GM12864 (cell line): ENCODE results near the gene PPP1R1B.

Experiments
- DNase-seq: peaks from one replicate; pipeline ENCODE4 v3.0.0-alpha.2; 2011; ENCODE audit warnings: low read depth
- H3K4me3 ChIP-seq: 2 replicates; pipeline ENCODE4 v1.5.1; 2011; ENCODE audit warnings: mild to moderate bottlenecking, low read depth, low read length, control low read depth
- TF ChIP-seq, protein P1 (sequence below): IDR thresholded peaks from 2 replicates; pipeline ENCODE4 v1.5.1; 2011; ENCODE audit warnings: low read depth, mild to moderate bottlenecking, moderate library complexity, low read length, control low read depth, inconsistent platforms; ENCODE audit errors: missing control alignments

Gene PPP1R1B

DNA sequence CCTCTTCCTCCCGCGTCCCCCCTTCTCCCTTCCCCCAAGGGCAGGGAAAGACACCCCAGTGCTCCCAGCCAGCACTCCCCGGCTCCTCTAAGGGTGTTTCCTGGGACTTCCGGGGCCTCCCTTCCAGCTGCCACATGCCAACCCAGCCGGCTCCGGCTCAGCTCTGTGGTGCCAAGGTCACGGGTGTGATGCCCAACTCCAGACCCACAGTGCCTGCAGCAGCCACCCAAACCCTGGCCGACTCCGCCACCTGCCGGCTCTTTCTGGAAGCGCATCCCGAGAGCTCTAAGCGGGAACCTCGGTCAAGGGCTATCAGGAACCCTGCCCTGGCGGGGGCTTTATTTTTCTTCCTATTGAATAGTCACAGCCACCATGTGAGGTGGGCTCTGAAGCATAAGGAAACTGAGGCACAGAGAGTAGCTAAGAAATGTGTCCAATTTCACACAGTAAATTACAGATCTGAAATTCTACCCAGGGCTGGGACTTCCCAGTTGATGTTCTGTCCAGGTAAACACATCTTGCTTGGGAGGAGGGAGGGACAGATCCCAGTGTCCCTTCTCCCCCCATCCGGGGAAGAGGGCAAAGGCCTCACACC is 3.3 kb upstream of the PPP1R1B start:
- H3K4me3 ChIP-seq: no peak overlapping the region
- DNase-seq: no peak
- TF ChIP-seq, protein P1, sequence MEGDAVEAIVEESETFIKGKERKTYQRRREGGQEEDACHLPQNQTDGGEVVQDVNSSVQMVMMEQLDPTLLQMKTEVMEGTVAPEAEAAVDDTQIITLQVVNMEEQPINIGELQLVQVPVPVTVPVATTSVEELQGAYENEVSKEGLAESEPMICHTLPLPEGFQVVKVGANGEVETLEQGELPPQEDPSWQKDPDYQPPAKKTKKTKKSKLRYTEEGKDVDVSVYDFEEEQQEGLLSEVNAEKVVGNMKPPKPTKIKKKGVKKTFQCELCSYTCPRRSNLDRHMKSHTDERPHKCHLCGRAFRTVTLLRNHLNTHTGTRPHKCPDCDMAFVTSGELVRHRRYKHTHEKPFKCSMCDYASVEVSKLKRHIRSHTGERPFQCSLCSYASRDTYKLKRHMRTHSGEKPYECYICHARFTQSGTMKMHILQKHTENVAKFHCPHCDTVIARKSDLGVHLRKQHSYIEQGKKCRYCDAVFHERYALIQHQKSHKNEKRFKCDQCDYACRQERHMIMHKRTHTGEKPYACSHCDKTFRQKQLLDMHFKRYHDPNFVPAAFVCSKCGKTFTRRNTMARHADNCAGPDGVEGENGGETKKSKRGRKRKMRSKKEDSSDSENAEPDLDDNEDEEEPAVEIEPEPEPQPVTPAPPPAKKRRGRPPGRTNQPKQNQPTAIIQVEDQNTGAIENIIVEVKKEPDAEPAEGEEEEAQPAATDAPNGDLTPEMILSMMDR: peak; percentile 95

DNA sequence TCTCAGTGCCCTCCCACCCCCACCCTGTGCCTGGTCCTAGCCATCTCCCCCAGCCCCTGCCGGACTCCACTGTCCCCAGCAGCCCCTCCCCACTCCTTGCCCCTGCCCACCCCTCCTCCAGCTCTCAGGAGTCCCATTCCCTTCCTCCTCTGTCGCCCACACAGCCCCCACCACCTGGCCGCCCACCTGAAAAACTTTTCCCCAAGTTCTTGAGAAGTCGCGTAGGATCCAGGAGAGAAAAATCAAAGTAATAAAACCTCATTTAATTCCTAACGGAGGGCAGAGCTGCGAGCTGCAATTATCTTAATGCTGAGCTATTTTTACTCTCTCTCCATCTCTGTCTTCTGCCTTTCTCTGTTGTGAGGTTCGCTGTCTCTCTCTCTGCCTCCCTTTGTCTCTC is 2.4 kb upstream of the PPP1R1B start:
- TF ChIP-seq, protein P1: no peak
- no peak for DNase-seq
- H3K4me3 ChIP-seq: no peak overlapping the region

DNA sequence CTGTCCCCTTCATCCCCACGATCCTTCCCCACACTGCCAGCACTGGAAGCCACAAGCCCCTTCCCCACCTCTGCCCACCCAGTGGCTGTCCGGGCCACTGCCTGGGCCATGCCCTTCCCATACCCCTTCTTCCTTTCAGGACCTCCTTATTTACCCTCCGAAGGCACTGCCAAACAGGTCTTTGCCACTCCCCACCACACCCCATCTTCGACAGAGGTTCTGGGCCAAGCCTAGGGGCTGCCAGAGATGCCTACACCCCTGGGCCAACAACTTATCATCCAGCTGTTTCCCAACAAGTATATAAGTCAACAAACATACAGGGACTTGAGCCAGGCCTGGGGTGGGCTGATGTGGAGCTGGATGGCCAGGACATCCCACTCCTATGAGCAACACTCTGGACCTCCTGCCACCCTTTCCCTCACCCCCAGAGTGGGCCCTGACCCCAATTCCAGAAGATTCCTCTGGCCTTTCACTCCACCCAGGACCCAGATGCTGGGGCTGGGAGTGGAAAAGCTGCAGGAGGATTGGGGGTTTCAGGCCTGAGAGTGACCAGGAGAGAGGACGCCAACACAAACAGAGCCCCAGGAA is 1.5 kb upstream of the PPP1R1B start:
- TF ChIP-seq, protein P1: no peak
- DNase-seq: no peak

DNA sequence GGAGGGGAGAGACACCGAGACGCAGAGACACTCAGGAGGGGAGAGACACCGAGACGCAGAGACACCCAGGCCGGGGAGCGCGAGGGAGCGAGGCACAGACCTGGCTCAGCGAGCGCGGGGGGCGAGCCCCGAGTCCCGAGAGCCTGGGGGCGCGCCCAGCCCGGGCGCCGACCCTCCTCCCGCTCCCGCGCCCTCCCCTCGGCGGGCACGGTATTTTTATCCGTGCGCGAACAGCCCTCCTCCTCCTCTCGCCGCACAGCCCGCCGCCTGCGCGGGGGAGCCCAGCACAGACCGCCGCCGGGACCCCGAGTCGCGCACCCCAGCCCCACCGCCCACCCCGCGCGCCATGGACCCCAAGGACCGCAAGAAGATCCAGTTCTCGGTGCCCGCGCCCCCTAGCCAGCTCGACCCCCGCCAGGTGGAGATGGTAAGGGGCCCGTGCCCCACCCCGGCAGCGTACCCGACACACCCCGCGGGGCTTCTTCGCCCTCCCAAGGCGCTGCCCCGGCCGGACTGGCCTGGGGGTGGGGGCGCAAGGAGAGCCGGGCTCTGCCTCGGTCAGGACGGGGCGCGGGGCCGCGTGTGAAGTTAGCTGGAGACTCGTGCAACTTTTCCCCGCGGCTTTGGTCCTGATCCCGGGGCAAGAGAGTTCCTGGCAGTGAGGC is 427 bp downstream of the PPP1R1B start:
- TF ChIP-seq, protein P1: no peak
- no peak for DNase-seq
- no peak overlapping the region for H3K4me3 ChIP-seq

More for the DNA sequence above, 1.5 kb upstream of the PPP1R1B start:
- H3K4me3 ChIP-seq: no peak overlapping the region

DNA sequence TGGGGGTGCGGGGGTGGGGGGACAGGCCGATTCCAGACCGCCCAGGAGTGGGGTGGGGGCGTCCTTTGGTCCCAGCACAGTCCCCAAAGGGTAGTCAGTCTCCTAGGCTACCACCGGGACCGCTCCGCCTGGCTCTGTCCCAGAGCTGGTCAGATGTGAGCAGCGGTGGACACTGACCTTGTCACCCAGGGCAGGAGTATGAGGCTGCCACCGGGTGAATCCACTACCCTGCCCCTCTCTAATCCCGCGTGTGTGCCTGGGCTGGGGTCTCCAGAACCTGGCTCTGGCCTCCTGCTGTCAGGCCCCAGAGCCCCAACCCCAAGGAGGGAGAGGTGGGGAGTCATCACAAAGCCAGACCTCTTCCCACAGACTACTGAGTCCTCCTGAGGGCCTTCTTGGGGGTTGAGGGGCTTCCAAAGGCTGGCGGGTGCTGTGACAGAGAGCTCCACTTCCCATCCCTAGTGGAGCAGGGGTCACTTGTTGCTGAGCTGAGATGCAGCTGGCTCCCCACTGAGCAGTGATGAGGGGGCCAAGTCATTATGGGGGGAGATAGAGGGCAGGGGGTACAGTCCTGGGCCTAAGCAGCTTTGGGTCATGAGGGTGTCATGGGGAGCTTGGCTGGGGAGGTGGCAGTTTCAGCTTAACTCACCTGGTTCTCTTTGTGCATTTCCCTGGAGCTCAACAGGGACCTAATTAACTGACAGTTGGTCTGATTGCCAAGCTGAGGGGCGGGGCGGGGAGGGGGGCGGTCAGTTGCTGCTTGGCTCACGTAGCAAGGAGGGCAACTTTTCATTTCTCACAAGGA is 1.2 kb downstream of the PPP1R1B start:
- TF ChIP-seq, protein P1: no peak
- H3K4me3 ChIP-seq: no peak overlapping the region
- no peak for DNase-seq

DNA sequence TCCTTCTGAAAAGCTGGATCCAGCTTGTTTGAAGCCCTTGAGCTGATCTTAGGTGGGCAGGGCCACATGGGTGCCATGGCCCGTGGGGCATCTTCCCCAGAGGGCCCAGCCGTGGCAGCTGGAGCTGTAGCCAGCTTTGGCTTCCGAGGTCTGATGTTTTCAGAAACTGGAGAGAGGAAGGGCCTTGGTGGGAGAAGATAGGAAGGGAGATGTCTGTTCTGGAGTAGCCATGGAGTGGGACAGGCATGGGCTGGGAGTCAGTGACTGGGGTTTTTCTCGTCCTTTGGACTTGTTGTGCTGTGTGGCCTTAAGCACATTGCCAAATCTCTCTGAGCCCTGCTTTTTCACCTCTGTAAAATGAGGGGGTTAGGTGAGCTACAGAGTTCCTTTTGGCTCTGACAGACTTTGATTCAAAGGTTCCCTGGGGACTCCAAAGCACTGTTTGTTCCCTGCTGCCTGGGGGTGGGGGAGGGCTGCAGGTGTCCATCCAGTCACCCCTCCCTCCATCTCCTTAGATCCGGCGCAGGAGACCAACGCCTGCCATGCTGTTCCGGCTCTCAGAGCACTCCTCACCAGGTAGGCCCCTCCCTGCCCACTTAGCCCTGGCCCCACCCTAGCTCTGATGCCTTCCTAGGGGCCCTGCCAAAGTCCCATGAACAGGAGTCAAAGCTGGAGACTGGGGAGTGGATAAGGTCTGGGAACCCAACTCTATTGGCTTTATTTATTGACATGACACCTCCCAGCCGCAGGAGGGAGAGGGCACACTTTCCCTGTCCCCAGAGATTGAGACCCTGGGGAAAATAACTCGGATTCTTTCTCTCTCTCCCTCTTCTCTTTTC is 2.1 kb downstream of the PPP1R1B start:
- TF ChIP-seq, protein P1: no peak
- DNase-seq: no peak
- H3K4me3 ChIP-seq: no peak overlapping the region
